GM21381 (cell line): ENCODE measurements around the gene BAD.
"Not testable (repeated sequence)": the region's sequence is repeated elsewhere in the genome, so short reads cannot be mapped to it uniquely, and the experiment has no call there.

Experiments
- ATAC-seq: cut with Tn5 transposase; IDR thresholded peaks from one replicate; pipeline ENCODE4 v1.9.1; 2021; ENCODE audit warnings: mild to moderate bottlenecking, moderate library complexity; ENCODE audit not compliant: unreplicated experiment

BAD gene

DNA sequence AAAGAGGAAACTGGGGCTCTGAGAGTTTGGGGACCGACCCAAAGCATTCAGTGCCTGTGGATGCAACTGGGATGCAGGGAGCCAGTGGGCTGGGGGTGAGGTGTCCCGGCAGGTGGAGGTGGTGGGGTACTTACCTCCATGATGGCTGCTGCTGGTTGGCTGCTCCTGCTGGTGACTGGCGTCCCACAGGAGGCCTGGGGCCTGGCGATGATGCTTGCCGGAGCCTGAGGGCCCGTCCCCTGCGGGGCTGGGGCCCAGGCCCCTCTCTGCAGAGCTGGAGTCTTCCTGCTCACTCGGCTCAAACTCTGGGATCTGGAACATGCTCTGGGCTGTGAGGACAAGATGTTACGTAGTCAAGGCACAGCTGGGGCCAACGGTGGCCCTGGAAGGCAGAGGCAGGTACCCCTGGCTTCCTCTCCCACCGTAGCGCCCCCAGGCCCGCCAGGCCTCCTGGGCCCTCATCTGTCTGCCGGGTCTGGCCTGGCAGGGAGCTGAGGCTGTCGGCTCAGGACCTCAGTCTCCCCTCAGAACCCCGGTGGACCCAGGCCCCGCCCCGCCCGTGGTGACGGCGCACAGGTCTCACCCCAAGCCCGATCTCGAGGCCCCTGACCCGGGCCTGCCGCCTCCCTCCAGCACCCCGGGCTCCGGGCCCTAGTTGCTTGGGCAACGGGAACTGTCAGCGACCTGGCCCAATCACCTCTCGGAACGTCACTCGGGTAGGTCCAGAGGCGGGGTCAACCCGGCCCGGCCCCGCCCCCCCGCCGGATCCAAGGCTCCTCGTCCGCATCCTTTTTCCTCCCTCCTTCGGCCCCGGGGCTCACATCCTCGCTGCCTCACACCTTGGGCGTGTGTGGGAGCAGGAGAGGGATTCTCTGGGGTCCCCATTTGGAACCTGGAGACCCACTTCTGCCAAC lies at the start of gene BAD:
Gene BAD (minus strand): TSS at position 618 of the 914 bp plus-strand sequence. CDS start 297 bp downstream, at position 321.
- ATAC-seq, result peak; percentile 58

DNA sequence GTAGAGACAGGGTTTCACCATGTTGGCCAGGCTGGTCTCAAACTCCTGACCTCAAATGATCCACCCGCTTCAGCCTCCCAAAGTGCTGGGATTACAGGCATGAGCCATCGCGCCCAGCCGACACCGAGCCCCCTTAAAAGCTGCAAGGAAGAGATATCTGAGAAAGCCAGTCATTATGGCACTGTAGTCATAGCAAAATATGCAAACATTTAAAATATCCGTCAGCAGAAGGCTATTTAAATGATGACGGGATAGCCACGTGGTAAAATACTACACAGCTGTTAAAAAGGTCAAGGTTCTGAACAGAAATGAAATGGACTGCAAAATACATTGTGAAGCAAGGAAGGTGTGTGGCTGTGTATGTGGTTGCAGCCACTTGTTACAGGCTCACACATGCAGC lies 49.1 kb upstream of the BAD start:
- no peak for ATAC-seq

DNA sequence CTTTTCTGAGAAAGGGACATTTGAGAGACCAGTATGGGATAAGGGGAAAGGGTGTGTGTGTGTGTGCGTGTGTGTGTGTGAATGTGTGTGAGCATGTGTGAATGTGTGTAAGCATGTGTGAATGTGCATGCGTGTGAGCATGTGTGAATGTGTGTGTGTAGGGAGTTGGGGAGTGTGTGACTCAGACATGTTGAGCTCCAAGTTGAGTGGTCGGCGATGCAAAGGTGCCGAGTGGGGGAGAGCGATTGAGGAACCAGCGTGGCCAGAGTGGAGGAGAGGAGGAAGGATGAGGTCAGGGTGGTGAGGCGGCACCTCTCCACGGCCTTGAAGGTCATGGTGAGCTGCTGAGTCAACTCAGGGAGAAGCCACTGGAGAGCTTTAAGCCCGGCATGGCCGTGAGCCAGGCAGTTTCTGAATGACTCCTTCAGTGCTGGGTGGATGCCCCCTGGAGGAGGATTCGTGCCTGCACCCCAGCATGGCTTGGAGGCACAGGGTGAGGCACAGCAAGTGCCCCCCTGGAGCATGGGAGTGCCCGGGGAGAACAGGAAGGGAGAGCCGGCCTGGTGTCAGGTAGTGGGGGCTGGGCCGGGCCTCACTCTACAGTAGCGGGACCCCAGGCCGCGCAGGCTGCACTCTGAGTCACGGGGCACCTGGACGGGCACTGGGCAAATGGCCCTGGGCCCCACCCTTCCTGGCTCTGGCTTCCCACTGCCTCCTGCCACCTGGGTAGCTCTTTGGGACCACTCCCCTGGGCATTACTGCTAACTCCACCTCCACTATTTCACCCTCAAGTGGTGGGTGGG lies 47.3 kb upstream of the BAD start:
- no peak for ATAC-seq

DNA sequence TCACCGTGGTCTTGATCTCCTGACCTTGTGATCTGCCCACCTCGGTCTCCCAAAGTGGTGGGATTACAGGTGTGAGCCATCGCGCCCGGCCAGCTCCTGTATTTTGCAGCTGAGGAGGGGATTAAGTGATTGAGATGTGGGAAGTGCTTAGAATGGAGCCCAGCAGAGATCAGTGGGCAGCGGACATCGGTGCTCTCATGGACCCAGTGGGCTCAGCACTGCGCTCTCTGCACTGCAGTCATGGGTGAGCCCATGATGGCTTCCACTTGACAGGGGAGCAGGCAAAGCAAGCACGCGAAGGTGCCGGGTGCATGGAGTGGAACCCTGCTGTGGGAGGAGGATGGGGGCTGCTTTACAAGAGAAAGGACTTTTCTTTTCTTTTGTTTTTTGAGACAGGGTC lies 46.4 kb upstream of the BAD start:
- no peak for ATAC-seq

DNA sequence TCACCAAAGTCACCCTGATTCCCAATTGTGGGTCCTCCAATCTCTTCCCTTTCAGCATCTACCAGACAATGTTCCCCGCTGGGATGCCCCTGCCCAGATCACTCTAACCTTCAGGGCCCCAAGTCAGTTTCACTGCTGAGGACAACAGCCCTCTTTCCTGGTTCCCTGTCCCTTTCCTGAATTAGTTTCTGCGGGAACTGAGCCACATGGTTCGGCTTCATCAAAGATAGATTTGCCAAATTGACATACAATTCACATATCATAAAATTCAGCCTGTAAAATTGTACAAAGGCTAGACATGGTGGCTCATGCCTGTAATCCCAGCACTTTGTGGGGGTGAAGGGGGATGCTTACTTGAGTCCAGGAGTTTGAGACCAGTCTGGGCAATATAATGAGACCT lies 43.5 kb upstream of the BAD start:
- no peak for ATAC-seq

DNA sequence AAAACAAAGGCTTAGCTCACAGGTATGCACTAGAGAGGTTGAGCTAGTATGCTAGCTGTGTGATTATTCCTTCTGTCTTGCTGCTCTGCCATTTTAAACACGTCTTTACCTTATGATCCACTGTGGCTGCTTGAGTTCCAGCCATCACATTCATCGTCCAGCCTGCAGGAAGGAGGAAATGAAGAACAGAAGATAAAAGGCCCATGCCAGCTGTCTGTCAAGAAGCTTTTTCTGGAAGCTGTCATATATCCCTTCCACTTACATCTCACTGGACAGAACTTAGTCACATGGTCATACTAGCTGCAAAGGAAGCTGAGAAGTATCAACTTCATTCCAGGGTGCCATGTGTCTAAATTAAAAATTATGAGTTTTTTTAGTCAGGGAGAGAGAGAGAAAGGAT lies 42.9 kb upstream of the BAD start:
- no peak for ATAC-seq

DNA sequence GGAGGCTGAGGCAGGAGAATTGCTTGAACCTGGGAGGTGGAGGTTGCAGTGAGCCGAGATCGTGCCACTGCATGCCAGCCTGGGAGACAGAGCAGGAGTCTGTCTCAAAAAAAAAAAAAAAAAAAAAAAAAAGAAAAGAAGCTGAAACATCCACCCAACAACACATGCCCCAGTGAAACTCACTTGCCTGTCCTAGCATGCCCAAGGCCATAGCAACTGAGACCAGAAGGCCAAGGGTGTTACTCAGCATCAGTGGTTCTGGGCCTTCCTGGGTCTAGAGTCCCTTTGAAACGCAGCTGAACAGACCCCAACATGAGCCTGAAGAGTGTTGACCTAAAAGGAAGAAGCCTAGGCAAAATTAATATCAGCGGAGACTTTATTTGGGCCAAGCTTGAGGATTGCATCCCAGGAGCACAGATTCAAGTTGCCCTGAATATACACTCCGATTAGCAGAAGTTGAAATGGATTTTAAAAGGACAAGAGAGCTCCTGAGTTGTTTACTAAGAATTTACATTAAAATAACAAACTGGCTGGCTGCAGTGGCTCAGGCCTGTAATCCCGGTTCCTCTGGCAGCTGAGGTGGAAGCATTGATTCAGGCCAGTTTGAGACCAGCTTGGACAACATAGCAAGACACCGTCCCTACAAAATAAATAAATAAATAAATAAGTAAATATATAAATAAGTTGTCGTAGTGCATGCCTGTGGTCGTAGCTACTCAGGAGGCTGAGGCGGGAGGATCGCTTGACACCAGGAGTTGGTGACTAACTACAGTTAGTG lies 40.4 kb upstream of the BAD start:
- ATAC-seq, result no peak

DNA sequence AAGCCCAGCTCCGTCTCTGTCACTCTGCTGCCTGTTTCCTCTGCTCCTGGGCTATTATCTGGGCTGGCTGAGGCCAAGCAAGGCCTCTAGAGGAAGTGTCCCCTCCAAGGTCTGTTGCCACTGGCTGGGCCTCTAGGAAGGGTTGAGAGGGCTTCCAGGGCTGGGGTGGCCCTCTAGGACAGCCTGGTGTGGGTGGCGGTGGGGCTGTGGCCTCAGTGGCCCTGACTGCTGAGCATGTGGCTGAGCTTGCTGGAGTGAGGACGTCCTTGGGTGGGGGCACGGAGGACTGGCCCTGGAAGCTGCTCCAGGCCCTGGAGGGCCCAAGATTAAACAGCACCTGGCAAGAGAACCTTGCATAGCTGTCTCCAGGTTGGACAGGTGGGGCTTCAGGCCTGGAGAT lies 39.5 kb upstream of the BAD start:
- not testable (repeated sequence) for ATAC-seq

DNA sequence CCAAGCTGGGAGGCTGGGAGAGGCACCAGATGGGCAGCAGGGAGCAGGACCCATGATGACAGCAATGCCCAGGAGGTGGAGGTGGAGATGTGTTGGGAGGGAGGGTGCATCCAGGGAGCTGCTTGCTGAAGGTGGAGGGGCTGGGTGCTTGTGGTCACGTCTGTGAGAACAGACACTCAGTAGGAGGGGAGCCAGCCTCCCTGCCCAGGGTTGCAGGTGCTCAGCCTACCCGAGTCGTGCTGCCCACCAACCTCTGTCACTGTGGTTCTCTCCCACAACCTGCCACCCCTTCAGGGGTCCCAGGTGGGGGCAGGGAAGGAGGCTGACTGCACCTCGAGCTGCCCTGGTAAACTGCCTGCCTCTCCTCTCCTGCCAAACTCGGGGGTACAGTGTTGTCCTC lies 38.9 kb upstream of the BAD start:
- ATAC-seq, result no peak

DNA sequence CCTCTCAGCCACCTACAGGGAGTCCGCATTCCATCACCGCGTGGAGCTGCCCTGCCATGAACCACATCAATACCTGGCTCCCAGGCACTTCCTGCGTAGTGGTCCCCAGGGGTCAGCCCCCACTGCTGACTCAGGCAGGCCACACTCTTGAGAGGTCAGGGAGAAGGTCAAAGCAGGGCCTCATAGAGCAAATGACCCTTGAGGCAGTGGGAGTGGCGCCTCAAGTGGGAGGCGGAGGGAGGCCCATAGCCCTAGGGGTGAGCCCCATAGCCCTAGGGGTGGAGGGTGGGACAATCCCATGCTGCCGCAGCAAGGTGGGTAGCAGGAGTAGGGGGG lies 38.4 kb upstream of the BAD start:
- no peak for ATAC-seq

DNA sequence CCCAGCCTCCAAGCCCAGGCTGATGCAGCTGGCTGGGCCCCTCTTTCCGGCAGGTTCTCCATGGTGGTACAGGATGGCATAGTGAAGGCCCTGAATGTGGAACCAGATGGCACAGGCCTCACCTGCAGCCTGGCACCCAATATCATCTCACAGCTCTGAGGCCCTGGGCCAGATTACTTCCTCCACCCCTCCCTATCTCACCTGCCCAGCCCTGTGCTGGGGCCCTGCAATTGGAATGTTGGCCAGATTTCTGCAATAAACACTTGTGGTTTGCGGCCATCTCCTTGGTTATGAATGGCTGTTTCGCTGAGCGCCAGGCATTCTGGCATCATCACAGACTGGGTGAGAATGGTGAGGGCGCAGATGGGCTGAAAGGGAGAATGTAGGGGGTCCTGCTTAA lies 37.1 kb upstream of the BAD start:
- ATAC-seq, result no peak

DNA sequence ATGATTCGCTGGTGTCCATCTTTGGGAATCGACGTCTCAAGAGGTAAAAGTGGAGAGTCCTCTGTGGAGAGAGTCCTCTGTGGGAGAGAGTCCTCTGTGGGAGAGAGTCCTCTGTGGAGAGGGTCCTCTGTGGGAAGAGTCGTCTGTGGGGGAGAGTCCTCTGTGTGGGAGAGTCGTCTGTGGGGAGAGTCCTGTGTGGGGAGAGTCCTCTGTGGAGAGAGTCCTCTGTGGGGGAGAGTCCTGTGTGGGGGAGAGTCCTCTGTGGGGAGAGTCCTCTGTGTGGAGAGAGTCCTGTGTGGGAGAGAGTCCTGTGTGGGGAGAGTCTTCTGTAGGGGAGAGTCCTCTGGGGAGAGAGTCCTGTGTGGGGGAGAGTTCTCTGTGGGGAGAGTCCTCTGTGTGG lies 36.6 kb upstream of the BAD start:
- ATAC-seq, result no peak

DNA sequence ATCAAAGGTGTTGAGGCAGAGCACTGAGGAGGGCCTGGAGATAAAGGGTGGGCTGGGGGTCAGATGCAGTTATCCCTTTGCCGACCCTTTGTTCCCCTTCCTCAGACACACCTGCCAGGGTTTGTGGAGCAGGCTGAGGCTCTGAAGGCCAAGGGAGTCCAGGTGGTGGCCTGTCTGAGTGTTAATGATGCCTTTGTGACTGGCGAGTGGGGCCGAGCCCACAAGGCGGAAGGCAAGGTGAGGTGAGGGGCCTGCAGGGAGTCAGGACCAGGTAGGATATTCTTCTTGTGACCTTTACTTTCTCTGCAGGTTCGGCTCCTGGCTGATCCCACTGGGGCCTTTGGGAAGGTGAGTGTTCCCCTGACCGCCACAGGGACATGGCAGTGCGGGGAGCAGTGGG lies 36.1 kb upstream of the BAD start:
- no peak for ATAC-seq

DNA sequence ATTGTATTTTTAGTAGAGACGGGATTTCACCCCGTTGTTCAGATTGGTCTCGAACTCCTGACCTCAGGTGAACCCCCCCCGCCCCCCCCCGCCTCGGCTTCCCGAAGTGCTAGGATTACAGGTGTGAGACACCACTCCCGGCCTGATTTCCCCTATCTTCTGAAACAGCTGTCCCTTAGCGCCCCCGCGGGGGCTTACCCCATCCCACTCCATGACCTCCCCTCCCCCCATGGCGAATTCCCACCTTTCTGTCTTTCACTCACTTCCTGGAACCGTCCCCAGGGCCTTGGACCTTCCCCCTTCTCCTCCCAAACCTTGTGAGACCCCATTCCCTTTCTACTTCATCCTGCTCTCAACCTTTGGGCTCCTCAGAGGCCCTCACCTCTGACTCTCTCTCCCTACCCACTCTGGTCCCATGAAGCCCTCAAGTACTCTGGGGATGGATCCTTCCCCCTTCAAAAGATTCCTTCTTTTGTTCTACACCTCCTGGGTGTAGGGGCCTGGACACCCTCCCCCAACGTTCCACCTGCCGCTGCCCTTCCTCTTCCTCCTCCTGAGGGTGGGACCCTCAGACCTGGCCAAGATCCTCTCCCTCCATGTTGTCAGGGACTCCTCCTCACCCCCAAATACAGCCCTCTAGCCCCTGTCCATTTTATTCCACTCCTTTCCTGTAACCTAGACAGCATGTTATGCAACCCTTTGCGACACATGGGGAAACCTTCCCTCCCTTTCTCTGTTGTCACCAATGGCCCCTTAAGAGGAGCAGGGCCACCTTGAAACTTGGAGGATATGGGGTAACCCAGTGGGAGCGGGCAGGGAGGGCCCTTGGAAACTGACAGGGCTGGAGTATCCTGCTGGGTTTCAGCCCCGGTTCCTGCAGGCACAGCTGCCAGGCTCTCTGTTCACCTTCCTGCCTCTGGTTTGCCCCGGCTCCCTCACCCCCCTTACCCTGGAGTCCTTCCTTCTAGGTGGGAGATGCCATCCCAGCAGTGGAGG lies 34.6 kb upstream of the BAD start:
- ATAC-seq, result no peak

DNA sequence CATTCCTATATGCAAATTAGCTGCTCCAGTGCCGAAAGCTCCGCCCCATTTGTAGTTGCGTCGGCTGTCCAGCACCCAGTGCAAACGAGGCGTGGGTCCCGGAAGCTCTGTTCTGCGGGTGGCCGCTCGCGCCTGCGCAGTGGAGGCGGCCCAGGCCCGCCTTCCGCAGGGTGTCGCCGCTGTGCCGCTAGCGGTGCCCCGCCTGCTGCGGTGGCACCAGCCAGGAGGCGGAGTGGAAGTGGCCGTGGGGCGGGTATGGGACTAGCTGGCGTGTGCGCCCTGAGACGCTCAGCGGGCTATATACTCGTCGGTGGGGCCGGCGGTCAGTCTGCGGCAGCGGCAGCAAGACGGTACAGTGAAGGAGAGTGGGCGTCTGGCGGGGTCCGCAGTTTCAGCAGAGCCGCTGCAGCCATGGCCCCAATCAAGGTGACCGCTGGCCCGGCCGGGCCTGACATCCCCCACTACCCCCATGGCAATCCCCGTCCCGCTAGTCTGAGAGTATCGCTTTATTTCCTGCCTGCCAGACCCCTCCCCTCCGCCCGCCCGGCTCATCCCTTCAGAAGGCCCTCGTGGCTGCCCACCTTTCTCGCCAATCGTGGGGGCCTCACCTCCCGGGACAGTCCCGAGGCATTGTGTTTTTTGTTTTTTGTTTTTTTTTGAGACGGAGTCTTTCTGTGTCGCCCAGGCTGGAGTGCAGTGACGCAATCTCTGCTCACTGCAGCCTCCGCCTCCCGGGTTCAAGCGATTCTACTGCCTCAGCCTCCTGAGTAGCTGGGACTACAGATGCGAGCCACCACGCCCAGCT lies 33.7 kb upstream of the BAD start, which contains the start of gene PRDX5:
Gene PRDX5 (plus strand): TSS at position 161 of the 805 bp plus-strand sequence. CDS start 95 bp downstream, at position 256.
- ATAC-seq, result peak; percentile 76

DNA sequence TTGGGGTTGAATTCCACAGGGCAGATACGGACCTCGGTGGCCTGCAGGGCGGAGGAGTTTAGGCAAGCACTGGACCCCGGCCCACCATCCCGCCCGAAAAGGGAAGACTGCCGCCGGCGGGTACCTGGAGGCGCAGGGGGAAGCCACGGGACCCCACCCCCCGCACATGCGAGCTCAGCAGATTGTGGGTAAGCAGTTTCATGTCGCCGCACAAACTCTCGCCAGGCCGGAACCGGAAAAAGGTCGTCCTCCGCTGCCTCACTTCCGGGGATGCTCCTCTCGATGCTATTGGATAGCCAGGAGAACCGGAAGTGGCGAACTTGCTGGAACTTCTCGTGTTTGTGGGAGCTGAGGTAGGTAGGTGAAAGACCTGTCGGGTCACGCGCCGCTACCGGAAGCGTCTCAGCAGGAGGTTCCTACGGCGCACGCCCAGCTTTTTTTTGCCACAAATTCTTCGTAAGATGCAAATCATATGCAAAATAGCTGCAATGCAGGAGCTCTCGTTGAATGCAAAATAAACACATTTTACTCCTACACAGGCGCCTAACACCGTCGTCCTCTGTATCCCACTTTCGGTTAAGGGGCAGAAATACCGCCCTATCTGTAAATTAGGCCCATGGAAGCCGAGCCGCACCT lies 33.0 kb upstream of the BAD start, which contains the start of gene TRMT112:
Gene TRMT112 (minus strand): TSS at position 235 of the 636 bp plus-strand sequence. CDS start 33 bp downstream, at position 202.
- ATAC-seq, result peak; percentile 59

DNA sequence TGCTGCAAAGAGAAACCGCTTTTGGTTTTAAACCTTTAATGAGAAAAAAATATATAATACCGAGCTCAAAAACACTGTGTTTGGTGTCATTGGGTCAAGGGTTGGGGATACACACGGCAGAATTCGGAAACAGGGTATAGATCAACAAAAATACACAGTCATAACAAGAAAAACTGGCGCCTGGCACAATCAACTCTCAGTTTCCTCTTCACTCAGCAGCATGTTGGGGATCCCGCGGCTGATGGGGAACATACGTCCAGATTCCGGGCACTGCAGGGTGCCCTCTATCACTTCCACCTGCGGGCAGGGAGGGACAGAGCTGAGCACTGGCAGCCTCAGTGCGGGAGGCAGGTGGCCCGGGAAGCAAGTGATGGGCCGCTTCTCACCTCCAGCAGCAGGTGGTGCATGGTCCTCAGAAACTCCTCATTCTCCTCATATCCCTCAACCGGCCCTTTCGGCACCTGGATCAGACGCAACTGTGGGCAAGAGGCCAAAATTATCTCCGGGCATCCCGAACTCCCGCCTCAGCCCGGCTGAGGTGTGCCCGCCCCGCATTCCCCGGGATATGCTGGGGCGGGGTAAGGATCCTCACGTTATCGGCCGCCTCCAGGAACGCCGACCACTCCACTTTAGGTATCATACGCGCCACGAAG lies 32.3 kb upstream of the BAD start:
- peak; percentile 8 for ATAC-seq
